Central memory CD8-positive, alpha-beta T cell (primary cell): ENCODE data around the gene MRM3.
"Not testable (repeated sequence)": the region's sequence is repeated elsewhere in the genome, so short reads cannot be mapped to it uniquely, and the experiment has no call there.

Experiments used
- ATAC-seq: fragments of 150-1000 bp; cut with Tn5 transposase; replicated peaks from 2 replicates; pipeline ENCODE4 v1.10.0; 2022; ENCODE audit warnings: mild to moderate bottlenecking, moderate FRiP score, moderate number of reproducible peaks; ENCODE audit not compliant: poor library complexity, severe bottlenecking; ENCODE audit errors: extremely low read depth
- DNase-seq, 2 donors: peaks; one replicate each; pipeline ENCODE4 v3.0.0; 2021; ENCODE audit warnings: low spot score in 2 of 2
- H3K27ac Mint-ChIP-seq: one replicate; pipeline ENCODE4 v1.8.0; 2022; ENCODE audit warnings: low read depth, mild to moderate bottlenecking, moderate library complexity, mixed read lengths
- H3K27me3 Mint-ChIP-seq: one replicate; pipeline ENCODE4 v1.8.0; 2022; ENCODE audit warnings: mixed read lengths
- H3K36me3 Mint-ChIP-seq: one replicate; pipeline ENCODE4 v1.8.0; 2022; ENCODE audit warnings: mild to moderate bottlenecking, moderate library complexity, mixed read lengths; ENCODE audit not compliant: insufficient read depth
- H3K4me1 Mint-ChIP-seq: one replicate; pipeline ENCODE4 v1.8.0; 2022; ENCODE audit warnings: mixed read lengths
- H3K4me3 Mint-ChIP-seq: one replicate; pipeline ENCODE4 v1.8.0; 2022; ENCODE audit warnings: mild to moderate bottlenecking, moderate library complexity, mixed read lengths
- H3K9me3 Mint-ChIP-seq: one replicate; pipeline ENCODE4 v1.8.0; 2022; ENCODE audit warnings: mixed read lengths

The MRM3 gene

GRCh38 chr17:760371-760770 is 21.8 kb upstream of the MRM3 start:
- Mint-ChIP-seq H3K4me1 (no peaks in the 10 kb centered on the region), H3K9me3 (no peaks in the 10 kb centered on the region), H3K4me3 (no peak overlapping the region), H3K36me3 (peaks cover 51% of the 10 kb centered on the region), H3K27me3 (no peaks in the 10 kb centered on the region), H3K27ac (no peak overlapping the region)
- ATAC-seq (no peak), DNase-seq (no peak)

- H3K4me1 Mint-ChIP-seq: peaks cover 13% of the 10 kb centered on the region
- H3K27me3 Mint-ChIP-seq: no peaks in the 10 kb centered on the region
- peaks cover 72% of the 10 kb centered on the region for H3K36me3 Mint-ChIP-seq
- peak overlapping the region; percentile 79 for H3K27ac Mint-ChIP-seq
- H3K4me3 Mint-ChIP-seq: no peak overlapping the region
- DNase-seq (no peak), ATAC-seq (no peak)
- H3K9me3 Mint-ChIP-seq: no peaks in the 10 kb centered on the region
Observed at GRCh38 chr17:767076-767475, 15.1 kb upstream of the MRM3 start.

- Mint-ChIP-seq H3K27ac (no peak overlapping the region), H3K36me3 (peaks cover 77% of the 10 kb centered on the region), H3K9me3 (no peaks in the 10 kb centered on the region), H3K27me3 (no peaks in the 10 kb centered on the region), H3K4me1 (peaks cover 15% of the 10 kb centered on the region), H3K4me3 (no peak overlapping the region)
- DNase-seq (no peak), ATAC-seq (no peak)
Observed at GRCh38 chr17:773016-773415, 9.1 kb upstream of the MRM3 start.

GRCh38 chr17:773467-774312 is 8.5 kb upstream of the MRM3 start:
- no peak overlapping the region for H3K4me3 Mint-ChIP-seq
- H3K9me3 Mint-ChIP-seq: no peaks in the 10 kb centered on the region
- H3K36me3 Mint-ChIP-seq: peaks cover 75% of the 10 kb centered on the region
- no peak for DNase-seq
- no peak for ATAC-seq
- peaks cover 12% of the 10 kb centered on the region for H3K4me1 Mint-ChIP-seq
- H3K27ac Mint-ChIP-seq: peak overlapping the region; percentile 41
- no peaks in the 10 kb centered on the region for H3K27me3 Mint-ChIP-seq

GRCh38 chr17:774313-774584 is 7.9 kb upstream of the MRM3 start:
- H3K9me3 Mint-ChIP-seq: no peaks in the 10 kb centered on the region
- no peak overlapping the region for H3K4me3 Mint-ChIP-seq
- DNase-seq (no peak), ATAC-seq (no peak)
- peaks cover 71% of the 10 kb centered on the region for H3K36me3 Mint-ChIP-seq
- peaks cover 12% of the 10 kb centered on the region for H3K4me1 Mint-ChIP-seq
- H3K27ac Mint-ChIP-seq: no peak overlapping the region
- H3K27me3 Mint-ChIP-seq: no peaks in the 10 kb centered on the region

GRCh38 chr17:778096-778495 is 4.1 kb upstream of the MRM3 start:
- H3K4me3 Mint-ChIP-seq: no peak overlapping the region
- no peaks in the 10 kb centered on the region for H3K27me3 Mint-ChIP-seq
- ATAC-seq (no peak), DNase-seq (no peak)
- H3K36me3 Mint-ChIP-seq: peaks cover 56% of the 10 kb centered on the region
- H3K4me1 Mint-ChIP-seq: peaks cover 32% of the 10 kb centered on the region
- no peak overlapping the region for H3K27ac Mint-ChIP-seq
- H3K9me3 Mint-ChIP-seq: no peaks in the 10 kb centered on the region

- ATAC-seq (no peak), DNase-seq (no peak)
- Mint-ChIP-seq H3K4me3 (peak overlapping the region; percentile 97), H3K9me3 (no peaks in the 10 kb centered on the region), H3K27ac (no peak overlapping the region), H3K36me3 (peaks cover 37% of the 10 kb centered on the region), H3K4me1 (peaks cover 25% of the 10 kb centered on the region), H3K27me3 (no peaks in the 10 kb centered on the region)
Observed at GRCh38 chr17:784143-784542, 2.0 kb downstream of the MRM3 start.

GRCh38 chr17:785901-786300 is 3.7 kb downstream of the MRM3 start:
- H3K9me3 Mint-ChIP-seq, ATAC-seq, DNase-seq, H3K4me3 Mint-ChIP-seq, H3K27ac Mint-ChIP-seq, H3K27me3 Mint-ChIP-seq: not testable (repeated sequence)
- Mint-ChIP-seq H3K36me3 (peaks cover 43% of the 10 kb centered on the region), H3K4me1 (peaks cover 20% of the 10 kb centered on the region)

- no peak overlapping the region for H3K4me3 Mint-ChIP-seq
- peaks cover 11% of the 10 kb centered on the region for H3K4me1 Mint-ChIP-seq
- H3K27ac Mint-ChIP-seq: no peak overlapping the region
- H3K36me3 Mint-ChIP-seq: peaks cover 31% of the 10 kb centered on the region
- no peak for ATAC-seq
- no peaks in the 10 kb centered on the region for H3K9me3 Mint-ChIP-seq
- H3K27me3 Mint-ChIP-seq: no peaks in the 10 kb centered on the region
- DNase-seq: no peak
Observed at GRCh38 chr17:787641-788221, 5.6 kb downstream of the MRM3 start.

GRCh38 chr17:788551-788950 is 6.4 kb downstream of the MRM3 start:
- H3K27me3 Mint-ChIP-seq: no peaks in the 10 kb centered on the region
- DNase-seq: no peak
- H3K4me1 Mint-ChIP-seq: peaks cover 7% of the 10 kb centered on the region
- no peak overlapping the region for H3K4me3 Mint-ChIP-seq
- ATAC-seq: no peak
- peaks cover 31% of the 10 kb centered on the region for H3K36me3 Mint-ChIP-seq
- no peak overlapping the region for H3K27ac Mint-ChIP-seq
- H3K9me3 Mint-ChIP-seq: no peaks in the 10 kb centered on the region

GRCh38 chr17:789160-789840 is 7.1 kb downstream of the MRM3 start:
- no peak for ATAC-seq
- Mint-ChIP-seq H3K36me3 (peaks cover 32% of the 10 kb centered on the region), H3K9me3 (no peaks in the 10 kb centered on the region), H3K27ac (no peak overlapping the region), H3K4me1 (peaks cover 7% of the 10 kb centered on the region), H3K4me3 (no peak overlapping the region), H3K27me3 (no peaks in the 10 kb centered on the region)
- DNase-seq: no peak

GRCh38 chr17:789931-790873 is 8.0 kb downstream of the MRM3 start:
- H3K9me3 Mint-ChIP-seq, H3K27me3 Mint-ChIP-seq, DNase-seq, H3K4me3 Mint-ChIP-seq, ATAC-seq, H3K27ac Mint-ChIP-seq: not testable (repeated sequence)
- Mint-ChIP-seq H3K4me1 (peaks cover 13% of the 10 kb centered on the region), H3K36me3 (peaks cover 32% of the 10 kb centered on the region)
